SHP77 treated with DMSO at 0.1 percent for 48 hours (cell line): ENCODE results near the gene NEUROD2.

Experiments
- DNase-seq: peaks from one replicate; lab custom pipeline; 2025; lab: John Stamatoyannopoulos, UW

Gene NEUROD2

DNA sequence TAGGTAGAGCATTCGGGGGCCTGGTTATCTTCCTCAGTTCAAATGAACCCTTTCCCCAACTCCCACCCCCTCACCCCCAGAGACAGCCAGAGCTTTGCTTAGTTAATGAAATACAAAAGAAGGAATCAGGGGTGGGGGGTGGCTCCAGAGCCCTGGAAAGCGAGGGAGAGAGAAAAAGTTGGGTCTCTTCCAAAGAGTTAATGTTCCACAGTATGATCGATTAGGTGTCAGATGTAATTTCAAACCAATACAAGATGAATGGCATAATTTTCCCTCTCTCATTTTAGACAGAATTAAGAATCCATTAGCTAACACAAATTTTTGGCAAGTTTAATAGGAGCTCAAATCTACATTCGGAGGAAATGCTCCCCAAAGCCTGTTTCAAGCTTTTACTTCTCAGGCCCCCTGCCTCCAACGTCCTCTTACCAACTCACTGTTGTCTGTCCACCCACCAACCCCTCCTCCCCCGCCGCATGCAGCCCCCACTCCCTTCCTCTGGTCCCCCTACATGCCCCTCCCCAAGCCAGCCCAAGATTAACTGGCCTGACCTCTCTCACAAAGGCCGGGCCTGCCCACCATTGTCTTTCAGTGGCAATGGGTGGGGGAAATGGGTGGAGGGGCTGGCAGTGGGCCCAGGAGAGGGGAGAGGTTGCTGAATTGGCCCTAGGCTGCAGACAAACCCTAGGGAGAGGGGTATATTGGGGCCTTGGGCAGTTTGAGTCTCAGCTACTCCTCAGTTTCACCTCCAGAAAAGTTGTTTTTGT, 28.2 kb downstream of the NEUROD2 start:
- no peak for DNase-seq

DNA sequence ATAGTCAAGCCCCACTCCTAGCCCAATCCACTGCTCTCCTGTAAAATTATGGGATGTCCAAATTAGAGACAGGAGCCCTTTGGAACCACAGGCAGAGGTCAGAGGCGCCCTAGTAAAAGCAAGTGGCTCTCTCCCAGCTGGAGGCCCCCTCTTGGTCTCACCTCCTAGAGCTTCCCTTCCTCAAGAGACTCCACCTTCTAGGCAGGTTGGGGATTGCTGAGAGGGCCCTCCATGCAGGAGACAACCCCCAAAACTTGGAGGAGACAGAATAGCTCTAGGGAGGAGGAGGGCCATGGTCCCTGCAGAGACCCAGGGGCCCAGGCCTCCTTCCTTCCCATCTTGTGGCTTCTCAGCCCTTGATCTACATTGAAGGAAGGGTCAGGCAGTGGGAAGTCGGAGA, 29.4 kb downstream of the NEUROD2 start:
- DNase-seq = no peak

DNA sequence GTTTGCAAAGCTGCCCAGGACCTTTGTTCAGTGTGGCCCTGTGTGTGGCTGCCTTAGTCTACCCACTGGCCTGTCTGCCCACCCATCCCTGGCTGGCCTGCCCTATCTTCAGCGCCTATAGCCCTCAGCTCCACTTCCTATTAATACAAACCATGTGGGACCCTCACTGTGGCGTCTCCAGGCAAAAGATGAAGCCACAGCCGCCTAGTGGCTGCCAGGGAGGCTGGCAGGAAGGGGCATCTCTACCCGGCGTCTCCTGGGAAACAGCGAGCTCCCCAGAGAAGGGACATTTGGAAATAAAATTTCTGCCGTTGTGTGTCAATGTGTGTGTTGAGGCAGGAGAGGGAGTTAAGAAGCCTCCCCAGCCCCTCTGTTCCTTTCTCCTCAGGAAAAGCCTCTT, 31.5 kb downstream of the NEUROD2 start:
- DNase-seq = peak; percentile 38

DNA sequence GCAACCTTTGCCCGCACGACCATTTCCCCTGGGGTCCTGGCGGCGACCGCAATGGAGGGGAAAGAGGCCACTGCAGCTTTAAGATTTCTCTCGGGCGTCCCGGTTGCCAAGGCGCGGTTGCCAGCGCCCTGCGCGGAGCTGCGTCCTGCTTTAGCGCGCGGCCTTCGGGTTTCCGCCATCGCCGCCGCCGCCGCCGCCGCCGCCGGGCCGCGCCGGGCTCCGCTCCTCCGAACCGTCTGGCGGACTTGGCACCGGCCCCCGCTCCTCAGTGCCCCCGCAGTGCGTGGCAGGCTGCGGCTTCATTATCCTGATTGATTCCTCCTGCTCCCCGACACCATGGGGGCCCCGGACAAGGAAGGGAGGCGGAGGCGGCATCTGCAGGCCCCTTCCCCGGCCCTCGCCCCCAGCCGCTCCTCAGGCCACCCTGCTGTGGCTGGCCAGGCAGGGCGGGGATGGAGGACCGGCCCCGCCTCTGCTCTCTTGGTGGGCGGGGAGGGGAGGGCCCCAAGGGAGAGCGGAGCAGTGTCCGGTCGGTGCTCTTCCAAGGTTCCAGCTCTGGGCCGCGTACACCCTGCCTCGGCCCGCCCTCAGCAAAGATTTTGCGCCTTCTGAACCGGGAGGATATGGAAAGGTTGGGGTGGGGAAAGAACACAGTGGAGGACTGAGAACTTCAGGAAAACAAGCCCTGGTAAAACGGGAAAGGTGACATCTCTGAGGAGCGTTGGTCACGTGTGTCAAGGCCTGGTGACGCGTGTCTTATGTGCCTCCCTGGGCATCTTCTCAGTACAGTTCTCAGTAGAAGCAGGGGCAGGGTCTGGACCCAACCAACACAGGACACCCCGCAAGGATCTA, 34.0 kb downstream of the NEUROD2 start:
- peak; percentile 63 for DNase-seq

DNA sequence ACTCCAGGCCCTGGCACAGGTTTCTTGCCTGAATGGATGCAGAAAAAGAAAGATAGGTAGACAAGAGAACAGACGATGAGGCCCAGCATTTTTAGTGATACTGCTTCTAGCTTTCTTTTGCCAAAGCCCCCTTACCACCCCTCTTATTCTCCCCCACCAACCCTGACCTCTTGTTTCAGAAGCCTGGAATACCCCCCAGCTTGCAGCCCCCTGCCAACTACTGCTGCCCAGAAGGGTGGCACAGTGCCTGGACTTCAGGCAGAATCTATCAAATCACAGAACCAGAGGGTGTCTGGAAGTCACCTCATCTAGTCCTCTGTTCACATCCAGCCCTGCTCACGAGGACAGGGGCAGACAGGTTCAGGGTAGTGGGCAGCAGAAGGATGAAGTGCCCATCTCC, 35.6 kb downstream of the NEUROD2 start:
- DNase-seq = no peak

DNA sequence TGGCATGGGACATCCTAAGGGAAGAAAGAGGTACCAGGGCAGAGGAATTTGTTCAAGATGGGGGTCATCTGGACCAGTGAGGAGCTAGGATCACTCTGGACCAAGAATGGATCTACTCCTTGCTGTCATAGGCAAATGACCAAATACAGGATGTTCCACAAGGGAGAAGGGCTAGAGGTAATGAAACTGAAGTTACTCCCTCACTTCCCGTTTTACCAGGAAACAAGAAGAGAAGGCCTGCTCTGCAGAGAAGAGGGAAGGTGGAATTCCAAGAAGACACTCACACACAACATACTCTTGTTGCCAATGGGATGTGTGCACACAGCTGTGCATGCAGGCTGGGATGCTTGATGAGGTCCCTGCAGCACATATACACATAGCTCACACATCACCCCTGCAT, 38.6 kb downstream of the NEUROD2 start:
- DNase-seq = no peak

DNA sequence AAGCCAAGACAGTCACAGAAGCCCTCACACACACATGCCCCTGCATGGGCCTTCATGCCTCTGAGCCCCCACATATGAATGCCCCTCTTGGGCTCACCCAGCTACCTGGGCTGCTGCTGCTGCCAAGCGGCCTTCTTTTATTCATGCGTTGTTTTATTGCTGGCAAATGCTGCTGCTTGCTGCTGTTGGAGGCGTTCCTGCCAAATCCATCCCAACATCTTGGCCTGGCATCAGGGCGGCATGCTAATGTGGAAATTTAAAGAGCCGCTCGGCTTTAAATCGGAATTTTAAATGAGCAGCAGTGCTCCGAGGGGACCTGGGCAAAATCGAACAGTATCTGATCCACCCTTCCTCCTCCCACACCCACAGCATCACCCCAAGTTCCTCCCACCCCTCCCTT, 39.0 kb downstream of the NEUROD2 start:
- DNase-seq = no peak

DNA sequence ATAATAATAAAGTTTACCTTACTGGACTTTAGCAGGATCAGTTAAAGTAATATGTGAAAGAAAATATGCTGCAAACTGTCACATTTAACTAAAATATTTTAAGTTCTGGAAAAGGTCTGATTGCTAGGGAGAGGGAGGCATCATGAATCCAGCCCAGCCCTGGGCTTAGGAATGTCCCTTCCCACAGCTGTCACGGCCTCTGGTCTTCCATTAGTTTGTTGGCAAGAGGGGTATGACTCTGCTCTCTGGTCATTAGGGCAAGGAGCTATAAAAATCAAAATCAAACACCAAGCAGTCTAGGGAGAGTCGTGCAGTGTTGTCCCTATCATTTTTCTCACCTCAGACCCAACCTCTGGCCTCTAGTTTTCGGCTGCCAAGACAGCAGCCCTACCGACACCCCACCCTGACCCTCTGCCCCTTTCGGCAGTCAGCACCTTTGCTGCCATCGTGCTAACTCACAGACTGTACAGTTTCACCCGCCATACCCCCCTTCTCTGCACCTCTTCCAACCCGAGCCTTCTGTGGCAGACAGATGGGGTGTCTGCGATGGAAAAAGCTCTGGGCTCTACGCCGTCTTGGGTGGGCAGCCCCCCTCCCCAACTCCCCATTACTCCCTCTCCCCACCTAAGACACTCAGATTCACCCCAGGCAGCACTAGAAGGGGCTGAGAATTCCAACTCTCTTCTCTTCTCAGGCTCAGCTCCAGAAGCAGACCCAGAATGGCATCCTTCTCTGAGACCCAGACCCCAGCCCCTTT, 41.4 kb downstream of the NEUROD2 start:
- DNase-seq = no peak

DNA sequence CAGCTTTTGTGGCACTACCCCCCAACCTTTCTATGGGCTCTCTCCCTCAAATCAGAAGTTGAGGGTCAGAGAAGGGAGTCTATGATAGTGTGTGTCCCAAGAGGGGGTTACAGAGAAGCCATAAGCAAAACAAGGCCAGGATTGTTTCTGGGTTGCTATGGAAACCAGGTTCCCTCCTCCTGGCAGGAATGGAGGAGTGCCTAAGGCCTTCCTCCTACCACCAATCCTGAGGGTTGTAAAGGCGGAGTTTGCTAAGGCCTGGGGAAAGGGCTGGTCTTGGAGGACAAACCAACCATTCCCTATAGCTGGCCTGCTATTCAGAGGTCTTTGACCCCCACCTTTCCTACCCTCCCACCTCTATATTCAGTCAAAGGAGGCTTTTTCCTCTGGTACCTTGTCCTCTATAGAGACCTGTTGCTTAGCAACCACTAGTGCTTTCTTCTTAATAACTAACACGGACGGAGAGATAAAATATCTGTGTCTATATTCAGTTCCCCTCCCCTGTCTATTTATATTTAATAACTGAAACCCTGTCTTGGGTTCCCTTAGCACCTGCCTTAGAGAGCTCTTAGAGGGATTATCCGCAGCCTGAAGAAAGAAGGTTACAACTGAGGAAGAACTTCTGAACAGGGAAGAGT, 43.4 kb downstream of the NEUROD2 start:
- no peak for DNase-seq

DNA sequence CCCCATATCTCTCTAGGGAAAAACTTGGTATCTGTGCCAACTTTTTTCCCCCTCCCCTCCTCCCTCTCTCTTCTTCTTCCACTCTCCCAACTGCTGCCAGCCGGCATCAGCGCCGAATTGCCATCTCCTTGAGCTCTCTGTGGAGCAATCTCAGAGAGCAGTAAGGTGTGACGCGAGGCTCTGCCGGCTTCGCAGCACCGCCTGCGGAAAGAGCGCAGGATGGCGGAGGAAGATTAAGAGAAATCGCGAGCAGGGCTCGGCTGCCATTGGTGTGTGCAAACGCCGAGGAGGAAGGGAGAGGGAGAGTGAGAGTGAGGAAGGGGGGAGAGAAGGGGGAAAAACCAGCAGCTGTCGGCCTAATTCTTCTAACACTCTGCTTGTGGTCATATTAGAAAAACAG, 44.2 kb downstream of the NEUROD2 start:
- DNase-seq = no peak

DNA sequence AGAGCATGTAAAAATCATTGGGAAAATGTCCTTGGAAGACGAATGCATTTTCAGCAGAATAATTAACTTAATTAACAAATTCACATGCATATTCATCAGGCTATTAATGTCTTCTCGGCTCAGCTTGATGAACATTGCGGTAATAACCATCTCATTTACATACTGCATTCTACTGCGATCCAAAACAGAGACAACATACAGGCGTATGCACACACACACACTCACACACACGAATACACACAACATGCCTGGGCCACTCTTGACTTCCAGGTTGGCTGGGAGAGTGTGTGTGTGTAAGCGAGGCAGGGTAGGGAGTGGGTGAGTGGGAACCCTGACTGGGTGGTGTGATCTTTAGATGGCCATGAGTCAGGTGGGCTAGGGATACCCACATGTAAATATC, 44.7 kb downstream of the NEUROD2 start:
- no peak for DNase-seq

DNA sequence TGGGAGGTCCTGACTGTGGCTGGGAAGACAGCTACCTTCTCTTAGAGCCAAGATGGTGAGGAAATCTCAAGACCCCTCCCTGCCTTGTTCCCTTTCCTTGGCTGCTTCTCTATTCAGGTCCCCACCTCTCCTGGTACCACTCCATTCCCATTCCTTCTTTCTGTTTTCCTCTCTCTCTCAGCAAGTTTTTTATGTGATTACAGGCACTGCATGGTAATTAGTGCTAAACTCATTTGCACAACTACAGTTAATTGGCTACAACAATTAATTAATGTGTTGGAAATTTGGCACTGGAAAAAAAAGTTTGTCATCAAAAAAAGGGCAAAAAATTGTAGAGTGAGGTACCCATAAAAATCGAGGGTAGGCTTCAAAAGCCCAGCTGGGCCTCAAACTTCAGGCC, 45.3 kb downstream of the NEUROD2 start:
- no peak for DNase-seq

DNA sequence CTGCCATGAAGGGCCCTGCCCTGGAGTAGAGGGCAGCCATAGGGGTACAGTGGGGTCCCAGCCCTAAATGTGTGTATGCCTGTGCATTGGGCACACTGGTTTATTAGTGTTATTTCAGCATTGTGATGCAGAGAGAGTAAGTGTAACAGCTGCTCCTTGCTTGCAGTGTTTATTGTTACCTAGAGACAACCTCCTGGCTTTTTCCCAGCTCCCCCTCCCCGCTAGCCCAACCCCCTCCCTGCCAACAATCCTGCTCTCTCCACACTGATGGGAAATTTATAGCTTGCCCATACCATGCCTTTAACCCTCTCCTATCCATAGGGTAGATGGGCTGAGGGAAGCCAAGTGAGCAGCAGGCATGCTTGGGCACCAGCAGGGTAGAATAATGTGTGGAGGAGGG, 51.3 kb downstream of the NEUROD2 start:
- no peak for DNase-seq

DNA sequence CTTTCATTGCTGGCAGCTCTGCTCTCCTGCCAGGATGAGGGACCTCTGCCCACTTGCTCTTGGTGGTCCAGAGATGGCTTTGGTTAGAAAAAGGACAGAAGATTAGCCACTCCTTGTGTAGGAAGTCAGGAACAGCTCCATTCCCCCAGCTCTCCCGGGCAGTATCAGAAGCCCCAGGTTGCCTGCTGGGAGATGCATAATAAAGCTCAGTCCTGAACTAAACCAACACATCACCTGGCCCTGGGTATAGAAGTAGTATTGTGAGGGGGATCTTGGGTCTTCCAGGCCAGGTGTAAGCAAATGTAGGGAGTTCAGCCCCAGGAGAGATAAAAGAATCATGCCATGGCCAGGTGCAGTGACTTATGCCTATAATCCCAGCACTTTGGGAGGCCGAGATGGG, 52.4 kb downstream of the NEUROD2 start:
- DNase-seq = no peak
